ENCODE data around the gene PLCB1.
"Not testable (repeated sequence)": the region's sequence is repeated elsewhere in the genome, so short reads cannot be mapped to it uniquely, and the experiment has no call there.

Gene PLCB1

GRCh38 chr20:8376940-8377339, 244.9 kb downstream of the PLCB1 start:
- in situ Hi-C loops (cut with HindIII; ENCODE audit: low sequenced_read_pairs) = no loop called here
- no peak overlapping the region for H3K4me3 ChIP-seq (ENCODE audit: low read depth, low read length)
- TF ChIP-seq, protein P1, sequence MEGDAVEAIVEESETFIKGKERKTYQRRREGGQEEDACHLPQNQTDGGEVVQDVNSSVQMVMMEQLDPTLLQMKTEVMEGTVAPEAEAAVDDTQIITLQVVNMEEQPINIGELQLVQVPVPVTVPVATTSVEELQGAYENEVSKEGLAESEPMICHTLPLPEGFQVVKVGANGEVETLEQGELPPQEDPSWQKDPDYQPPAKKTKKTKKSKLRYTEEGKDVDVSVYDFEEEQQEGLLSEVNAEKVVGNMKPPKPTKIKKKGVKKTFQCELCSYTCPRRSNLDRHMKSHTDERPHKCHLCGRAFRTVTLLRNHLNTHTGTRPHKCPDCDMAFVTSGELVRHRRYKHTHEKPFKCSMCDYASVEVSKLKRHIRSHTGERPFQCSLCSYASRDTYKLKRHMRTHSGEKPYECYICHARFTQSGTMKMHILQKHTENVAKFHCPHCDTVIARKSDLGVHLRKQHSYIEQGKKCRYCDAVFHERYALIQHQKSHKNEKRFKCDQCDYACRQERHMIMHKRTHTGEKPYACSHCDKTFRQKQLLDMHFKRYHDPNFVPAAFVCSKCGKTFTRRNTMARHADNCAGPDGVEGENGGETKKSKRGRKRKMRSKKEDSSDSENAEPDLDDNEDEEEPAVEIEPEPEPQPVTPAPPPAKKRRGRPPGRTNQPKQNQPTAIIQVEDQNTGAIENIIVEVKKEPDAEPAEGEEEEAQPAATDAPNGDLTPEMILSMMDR (IDR thresholded peaks at IDR 0.05; ENCODE audit: low read depth, low read length, missing control alignments) = no peak
- no peak for DNase-seq (ENCODE audit: low read depth)

DNA sequence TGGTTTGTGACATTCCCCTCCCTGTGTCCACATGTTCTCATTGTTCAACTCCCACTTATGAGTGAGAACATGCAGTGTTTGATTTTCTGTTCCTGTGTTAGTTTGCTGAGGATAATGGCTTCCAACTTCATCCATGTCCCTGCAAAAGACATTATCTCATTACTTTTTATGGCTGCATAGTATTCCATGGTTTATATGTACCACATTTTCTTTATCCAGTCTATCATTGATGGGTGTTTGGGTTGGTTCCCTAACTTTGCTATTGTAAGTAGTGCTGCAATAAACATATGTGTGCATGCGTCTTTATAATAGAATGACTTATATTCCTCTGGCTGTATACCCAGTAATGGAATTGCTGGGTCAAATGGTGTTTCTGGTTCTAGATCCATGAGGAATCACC, 247.1 kb downstream of the PLCB1 start:
- DNase-seq (ENCODE audit: low read depth); H3K4me3 ChIP-seq (ENCODE audit: low read depth, low read length); in situ Hi-C loops (cut with HindIII; ENCODE audit: low sequenced_read_pairs): not testable (repeated sequence)

- DNase-seq (ENCODE audit: low read depth) = no peak
Measured at GRCh38 chr20:8385247-8385646, 253.2 kb downstream of the PLCB1 start.

GRCh38 chr20:8386991-8387390, 254.9 kb downstream of the PLCB1 start:
- in situ Hi-C loops (cut with HindIII; ENCODE audit: low sequenced_read_pairs) = no loop called here
- TF ChIP-seq, protein P1 (IDR thresholded peaks at IDR 0.05; ENCODE audit: low read depth, low read length, missing control alignments) = no peak
- no peak for DNase-seq (ENCODE audit: low read depth)
- no peak overlapping the region for H3K4me3 ChIP-seq (ENCODE audit: low read depth, low read length)

More at GRCh38 chr20:8385247-8385646, 253.2 kb downstream of the PLCB1 start:
- TF ChIP-seq, protein P1 (IDR thresholded peaks at IDR 0.05; ENCODE audit: low read depth, low read length, missing control alignments) = no peak
- no peak overlapping the region for H3K4me3 ChIP-seq (ENCODE audit: low read depth, low read length)
- in situ Hi-C loops (cut with HindIII; ENCODE audit: low sequenced_read_pairs) = no loop called here

DNA sequence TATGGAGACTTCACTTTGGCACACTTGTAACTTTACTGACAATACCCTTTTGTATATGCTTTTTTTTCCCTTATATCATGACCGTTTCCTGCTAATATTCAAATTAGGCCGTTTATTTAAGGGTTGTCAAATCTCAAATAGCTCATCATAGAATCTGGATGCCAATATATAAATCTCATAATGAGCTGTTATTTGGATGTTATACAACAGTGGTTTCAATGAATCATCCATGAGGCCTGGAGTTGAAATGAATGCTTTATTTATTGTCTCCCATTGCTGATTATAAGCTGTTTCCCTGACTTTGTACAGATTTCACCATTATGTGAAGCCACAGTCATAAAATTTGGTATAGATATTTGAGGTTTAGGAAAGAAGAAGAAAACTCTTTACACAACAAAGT, 256.1 kb downstream of the PLCB1 start:
- TF ChIP-seq, protein P1 (IDR thresholded peaks at IDR 0.05; ENCODE audit: low read depth, low read length, missing control alignments) = no peak
- in situ Hi-C loops (cut with HindIII; ENCODE audit: low sequenced_read_pairs) = no loop called here
- H3K4me3 ChIP-seq (ENCODE audit: low read depth, low read length) = no peak overlapping the region
- DNase-seq (ENCODE audit: low read depth) = peak; percentile 38

GRCh38 chr20:8388707-8389106, 256.6 kb downstream of the PLCB1 start:
- no peak overlapping the region for H3K4me3 ChIP-seq (ENCODE audit: low read depth, low read length)
- peak; percentile 46 for DNase-seq (ENCODE audit: low read depth)
- TF ChIP-seq, protein P1 (IDR thresholded peaks at IDR 0.05; ENCODE audit: low read depth, low read length, missing control alignments) = no peak
- in situ Hi-C loops (cut with HindIII; ENCODE audit: low sequenced_read_pairs) = no loop called here

DNA sequence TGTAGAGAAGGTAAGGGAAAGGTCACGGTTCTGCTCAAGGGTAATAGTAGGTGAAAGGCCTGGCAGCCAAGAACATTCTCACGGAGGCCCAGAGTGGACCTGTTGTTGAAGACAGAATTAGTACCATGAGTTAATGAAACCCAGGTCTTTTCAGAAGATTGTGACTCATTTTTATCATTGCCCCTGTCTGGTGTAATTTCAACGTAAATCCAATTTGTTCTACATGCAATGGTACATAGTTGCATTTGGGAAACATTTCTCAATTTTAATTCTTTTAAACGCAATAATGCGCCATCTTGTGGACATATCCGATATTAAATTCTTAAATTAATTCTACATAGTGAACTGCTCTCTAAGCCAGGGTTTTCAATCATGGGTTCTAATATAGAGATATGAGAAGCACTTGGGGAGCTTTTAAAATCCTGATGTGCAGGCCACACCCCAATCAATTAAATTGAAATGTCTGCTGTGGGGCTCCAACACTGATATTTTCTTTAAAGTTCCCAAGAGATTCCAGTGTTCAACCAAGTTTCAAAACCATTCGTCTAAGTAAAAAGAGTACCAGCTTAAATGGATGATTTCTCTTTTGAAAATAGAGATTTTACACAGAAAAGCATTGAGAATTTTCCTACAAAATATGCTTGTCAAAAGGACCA, 257.4 kb downstream of the PLCB1 start:
- DNase-seq (ENCODE audit: low read depth) = peak; percentile 53
- in situ Hi-C loops (cut with HindIII; ENCODE audit: low sequenced_read_pairs) = loop anchor here (10.0 kb wide), 1 partner anchor 255 kb away; the partner anchor contains the start of gene PLCB1
- no peak overlapping the region for H3K4me3 ChIP-seq (ENCODE audit: low read depth, low read length)
- TF ChIP-seq, protein P1 (IDR thresholded peaks at IDR 0.05; ENCODE audit: low read depth, low read length, missing control alignments) = no peak
